Erythroblast (primary cell): ENCODE measurements around the gene TNIK.
"Not testable (repeated sequence)": the region's sequence is repeated elsewhere in the genome, so short reads cannot be mapped to it uniquely, and the experiment has no call there.

ENCODE experiments used
- DNase-seq, 2 experiments: peaks; one replicate each; lab custom pipeline; 2025; lab: John Stamatoyannopoulos, UW
- GATA1 ChIP-seq: IDR thresholded peaks from 2 replicates; pipeline ENCODE4 v1.6.1; 2011; ENCODE audit warnings: low read depth, mild to moderate bottlenecking, control low read depth, low read length, moderate library complexity
- POLR2A ChIP-seq: IDR thresholded peaks from 2 replicates; pipeline ENCODE4 v1.6.1; 2011; ENCODE audit warnings: mild to moderate bottlenecking, low read length

The TNIK gene

GRCh38 chr3:171387062-171387461, 73.1 kb downstream of the TNIK start:
- DNase-seq: no peak
- TF ChIP-seq GATA1 (no peak), POLR2A (no peak)

- no peak for DNase-seq
- TF ChIP-seq GATA1 (no peak), POLR2A (no peak)
These were observed 75.1 kb downstream of the TNIK start for GRCh38 chr3:171385086-171385485.

- DNase-seq: no peak
- TF ChIP-seq POLR2A (no peak), GATA1 (no peak)
These were observed 75.9 kb downstream of the TNIK start for GRCh38 chr3:171384101-171384891.

GRCh38 chr3:171383206-171384018, 76.8 kb downstream of the TNIK start:
- TF ChIP-seq GATA1 (no peak), POLR2A (no peak)
- no peak for DNase-seq

GRCh38 chr3:171382347-171382746, 77.9 kb downstream of the TNIK start:
- DNase-seq: not testable (repeated sequence)

- TF ChIP-seq POLR2A (no peak), GATA1 (no peak)
- no peak for DNase-seq
These were observed 79.3 kb downstream of the TNIK start for GRCh38 chr3:171380711-171381425.

- no peak for DNase-seq
- TF ChIP-seq POLR2A (no peak), GATA1 (no peak)
These were observed 80.2 kb downstream of the TNIK start for GRCh38 chr3:171379961-171380483.

- no peak for DNase-seq
- TF ChIP-seq GATA1: no peak
- no peak for TF ChIP-seq POLR2A
These were observed 80.9 kb downstream of the TNIK start for GRCh38 chr3:171379281-171379680.

GRCh38 chr3:171378586-171378985, 81.6 kb downstream of the TNIK start:
- TF ChIP-seq POLR2A: no peak
- TF ChIP-seq GATA1: no peak

GRCh38 chr3:171377859-171378258, 82.3 kb downstream of the TNIK start:
- no peak for TF ChIP-seq GATA1
- TF ChIP-seq POLR2A: no peak
- DNase-seq: peak in 1 of 2 experiments; percentile 33

More at GRCh38 chr3:171378586-171378985, 81.6 kb downstream of the TNIK start:
- DNase-seq: no peak

GRCh38 chr3:171376596-171376947, 83.6 kb downstream of the TNIK start:
- TF ChIP-seq POLR2A (no peak), GATA1 (no peak)

GRCh38 chr3:171375666-171376595, 84.3 kb downstream of the TNIK start:
- TF ChIP-seq GATA1 (no peak), POLR2A (no peak)
- peak in 1 of 2 experiments; percentile 6 for DNase-seq

More at GRCh38 chr3:171376596-171376947, 83.6 kb downstream of the TNIK start:
- no peak for DNase-seq

GRCh38 chr3:171374661-171375285, 85.4 kb downstream of the TNIK start:
- no peak for TF ChIP-seq GATA1
- no peak for TF ChIP-seq POLR2A
- peak; percentile 9 to 23 for DNase-seq
